Stomach (tissue), 9 donors: ENCODE results near the gene SEPTIN10. TPM values are rescaled to one million over a fixed set of nuclear protein-coding genes. Genes with fewer than 3 reads are reported as not detected.

Experiments used
- DNase-seq, 2 donors: peaks; one replicate each; pipeline versions ENCODE4 v3.0.0 to v3.0.0-alpha.2; 2013 to 2019
- H3K27ac ChIP-seq, 5 donors: fragments of 200-600 bp in 4 of 5; sonication (generic) in 4 of 5; one replicate each; pipeline ENCODE4 v1.5.1; 2013 to 2019; ENCODE audit warnings: mild to moderate bottlenecking in 1 of 5, moderate library complexity in 1 of 5
- H3K27me3 ChIP-seq, 3 donors: fragments of 200-600 bp; sonication (generic); one replicate each; pipeline ENCODE4 v1.5.1; 2017 to 2019; ENCODE audit warnings: mixed run types in 1 of 3
- H3K36me3 ChIP-seq, 4 donors: fragments of 200-600 bp; sonication (generic); 1 replicate in 3 of 4; 2 replicates in 1 of 4; pipeline ENCODE4 v1.5.1; 2016 to 2019
- H3K4me1 ChIP-seq, 4 donors: fragments of 200-600 bp; sonication (generic); one replicate each; pipeline ENCODE4 v1.5.1; 2016 to 2019
- H3K4me3 ChIP-seq, 4 donors: fragments of 200-600 bp; sonication (generic) in 3 of 4; one replicate each; pipeline ENCODE4 v1.5.1; 2016 to 2019; ENCODE audit warnings: mild to moderate bottlenecking in 1 of 4
- H3K9me3 ChIP-seq, 4 donors: fragments of 200-600 bp; sonication (generic); one replicate each; pipeline ENCODE4 v1.5.1; 2016 to 2019
- EP300 ChIP-seq: sonication (generic); formaldehyde crosslinking; IDR thresholded peaks from one replicate; pipeline ENCODE4 v1.6.1; 2017; ENCODE audit warnings: antibody characterized with exemption
- POLR2A ChIP-seq, 4 donors: fragments of 450-650 bp; IDR thresholded peaks; one replicate each; pipeline ENCODE4 v1.6.1; 2016; ENCODE audit warnings: antibody characterized with exemption in 4 of 4, control low read depth in 2 of 4, mild to moderate bottlenecking in 1 of 4, moderate library complexity in 1 of 4
- POLR2AphosphoS5 ChIP-seq, 3 donors: sonication (generic); formaldehyde crosslinking; IDR thresholded peaks; one replicate each; pipeline ENCODE4 v1.6.1; 2016; ENCODE audit warnings: antibody characterized with exemption in 3 of 3
- WGBS, 5 donors: extraction: QIAGEN DNeasy Blood & Tissue Kit in 3 of 5; methylation state at CpG; one replicate each; pipeline versions ENCODE4 v1.1.5 to v1.1.7; 2013 to 2018; 5-methylcytosine and 5-hydroxymethylcytosine counted together
- intact Hi-C: fragments of 100-400 bp; cut with DNase I; formaldehyde crosslinking; loops from one replicate; pipeline ENCODE4 v1.15.1; 2023; ENCODE audit warnings: low total_unique reads
- polyA plus RNA-seq, 3 donors: library from polyadenylated mRNA; stranded (reverse); fragments of 200-250 nt; gene quantifications; one replicate each; pipeline ENCODE4 v1.2.3, GENCODE V29; 2013
- total RNA-seq, 5 donors: library from RNA; depleted of rRNA; stranded (reverse); fragments of >200 nt; gene quantifications; one replicate each; pipeline versions ENCODE4 v1.1.0 to v1.2.3, GENCODE V29; 2014 to 2016
- TF ChIP-seq, protein P1 (sequence below), 7 experiments: fragments of 450-650 bp in 4 of 7; fragments of 200-600 bp in 3 of 7; sonication (generic) in 3 of 7; IDR thresholded peaks; one replicate each; pipeline ENCODE4 v1.5.1; 2016 to 2019; ENCODE audit warnings: antibody characterized with exemption in 7 of 7, control low read depth in 2 of 7, mild to moderate bottlenecking in 1 of 7
- donor health status: healthy with polysubstance abuse.
- donor health status: Bipolar disorder and iron deficiency.
- donor health status: healthy.

Gene SEPTIN10
- total and polyA plus RNA-seq, 8 donors: 24.9 to 101 (median 45.9) TPM

DNA sequence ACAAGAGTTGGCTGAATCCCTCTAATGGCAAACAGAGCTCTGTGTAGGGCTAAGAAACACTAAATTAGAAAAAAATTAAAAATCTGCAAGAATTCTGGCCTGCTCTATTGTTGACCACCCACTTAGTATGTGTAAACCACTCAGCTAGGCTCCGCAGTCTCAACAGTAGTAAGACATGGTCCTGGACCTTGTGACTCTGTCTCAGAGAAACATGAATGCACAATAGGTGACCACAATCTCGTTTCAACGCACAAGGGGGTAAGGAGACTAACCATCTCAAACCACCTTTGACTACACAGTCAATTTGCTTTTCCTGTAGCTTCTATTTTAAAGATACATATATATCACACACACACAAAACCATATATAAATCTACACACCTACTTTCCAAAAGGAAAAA lies 16.5 kb downstream of the SEPTIN10 start:
- DNase-seq: no peak
- WGBS, 5 donors: 75 to 81% (median 79%) methylated on average over 3 of the region's 3 CpGs
- no peaks in the 10 kb centered on the region for H3K9me3 ChIP-seq
- H3K36me3 ChIP-seq: peaks cover 0 to 4% (median 2%) of the 10 kb centered on the region in 4 donors
- H3K27ac ChIP-seq: no peak overlapping the region
- H3K27me3 ChIP-seq: no peaks in the 10 kb centered on the region
- TF ChIP-seq, protein P1, sequence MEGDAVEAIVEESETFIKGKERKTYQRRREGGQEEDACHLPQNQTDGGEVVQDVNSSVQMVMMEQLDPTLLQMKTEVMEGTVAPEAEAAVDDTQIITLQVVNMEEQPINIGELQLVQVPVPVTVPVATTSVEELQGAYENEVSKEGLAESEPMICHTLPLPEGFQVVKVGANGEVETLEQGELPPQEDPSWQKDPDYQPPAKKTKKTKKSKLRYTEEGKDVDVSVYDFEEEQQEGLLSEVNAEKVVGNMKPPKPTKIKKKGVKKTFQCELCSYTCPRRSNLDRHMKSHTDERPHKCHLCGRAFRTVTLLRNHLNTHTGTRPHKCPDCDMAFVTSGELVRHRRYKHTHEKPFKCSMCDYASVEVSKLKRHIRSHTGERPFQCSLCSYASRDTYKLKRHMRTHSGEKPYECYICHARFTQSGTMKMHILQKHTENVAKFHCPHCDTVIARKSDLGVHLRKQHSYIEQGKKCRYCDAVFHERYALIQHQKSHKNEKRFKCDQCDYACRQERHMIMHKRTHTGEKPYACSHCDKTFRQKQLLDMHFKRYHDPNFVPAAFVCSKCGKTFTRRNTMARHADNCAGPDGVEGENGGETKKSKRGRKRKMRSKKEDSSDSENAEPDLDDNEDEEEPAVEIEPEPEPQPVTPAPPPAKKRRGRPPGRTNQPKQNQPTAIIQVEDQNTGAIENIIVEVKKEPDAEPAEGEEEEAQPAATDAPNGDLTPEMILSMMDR (IDR thresholded peaks at IDR 0.05): no peak
- TF ChIP-seq POLR2AphosphoS5 (IDR thresholded peaks at IDR 0.05) (no peak), POLR2A (IDR thresholded peaks at IDR 0.05) (no peak), EP300 (no peak)
- intact Hi-C loops: no loop called here
- no peak overlapping the region for H3K4me3 ChIP-seq
- peaks cover 0 to 12% (median 4%) of the 10 kb centered on the region in 4 donors for H3K4me1 ChIP-seq

DNA sequence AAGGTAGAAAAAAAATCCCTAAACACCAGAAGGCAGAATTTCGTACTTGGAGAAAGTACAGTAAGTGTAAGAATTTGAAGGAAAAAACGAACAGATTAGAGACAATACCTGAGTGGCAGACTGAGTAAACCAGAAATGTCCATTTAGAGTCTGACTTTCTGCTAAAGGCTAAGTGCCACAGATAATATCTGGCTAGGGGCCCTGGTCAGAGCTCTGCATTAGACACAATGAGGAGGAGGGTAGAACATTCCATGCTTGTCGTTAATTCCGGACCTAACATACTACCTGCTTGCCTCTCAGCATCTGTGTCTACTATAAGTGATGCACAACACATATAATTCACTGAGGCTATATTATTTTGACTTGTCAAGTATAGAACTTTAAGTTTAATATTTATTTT lies 18.1 kb downstream of the SEPTIN10 start:
- peaks cover 0 to 11% (median 8%) of the 10 kb centered on the region in 4 donors for H3K36me3 ChIP-seq
- intact Hi-C loops: no loop called here
- DNase-seq: no peak
- no peak overlapping the region for H3K27ac ChIP-seq
- no peak overlapping the region for H3K4me3 ChIP-seq
- TF ChIP-seq POLR2AphosphoS5 (IDR thresholded peaks at IDR 0.05): no peak
- TF ChIP-seq POLR2A (IDR thresholded peaks at IDR 0.05): no peak
- TF ChIP-seq, protein P1 (IDR thresholded peaks at IDR 0.05): no peak
- TF ChIP-seq EP300: no peak
- WGBS, 5 donors: 83 to 91% (median 84%) methylated on average over 4 of the region's 4 CpGs
- H3K4me1 ChIP-seq: peaks cover 0 to 6% (median 2%) of the 10 kb centered on the region in 4 donors
- no peaks in the 10 kb centered on the region for H3K9me3 ChIP-seq
- H3K27me3 ChIP-seq: no peaks in the 10 kb centered on the region

DNA sequence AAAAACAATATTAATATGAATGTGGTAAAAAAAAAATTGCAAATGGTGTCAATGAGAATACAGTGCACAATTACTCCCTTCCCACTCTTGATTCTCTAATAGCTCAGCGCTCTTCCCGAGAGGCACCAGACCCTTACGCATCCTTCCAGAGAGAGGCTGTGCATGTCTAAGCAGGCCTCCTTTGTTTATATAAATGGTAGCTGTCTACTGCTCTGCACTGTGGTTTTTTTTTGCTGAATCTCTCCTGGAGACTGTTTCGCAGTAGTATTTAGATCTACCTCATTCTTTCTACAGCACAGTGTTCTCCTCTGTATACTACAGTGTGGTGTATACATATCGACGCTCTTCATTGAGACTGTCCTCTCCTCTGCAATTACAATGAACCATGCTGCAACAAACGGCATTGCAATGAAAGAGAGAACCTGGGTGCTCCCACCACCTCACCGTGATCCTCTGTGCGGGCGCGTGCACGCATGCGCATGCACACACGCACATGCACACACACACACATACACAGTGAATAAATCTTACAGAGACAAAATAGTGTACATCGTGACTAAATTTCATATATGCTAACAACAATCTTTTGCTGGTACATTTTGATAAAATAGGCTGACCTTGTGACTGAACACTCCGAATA lies 19.4 kb downstream of the SEPTIN10 start:
- DNase-seq: peak in 1 of 2 donors; percentile 25
- peaks cover 0 to 6% (median 2%) of the 10 kb centered on the region in 4 donors for H3K4me1 ChIP-seq
- no peak for TF ChIP-seq POLR2AphosphoS5 (IDR thresholded peaks at IDR 0.05)
- TF ChIP-seq, protein P1 (IDR thresholded peaks at IDR 0.05): no peak
- no peak for TF ChIP-seq EP300
- TF ChIP-seq POLR2A (IDR thresholded peaks at IDR 0.05): no peak
- H3K27me3 ChIP-seq: no peaks in the 10 kb centered on the region
- WGBS, 5 donors: 87 to 94% (median 90%) methylated on average over 16 of the region's 16 CpGs
- peaks cover 0 to 15% (median 8%) of the 10 kb centered on the region in 4 donors for H3K36me3 ChIP-seq
- H3K4me3 ChIP-seq: no peak overlapping the region
- H3K9me3 ChIP-seq: no peaks in the 10 kb centered on the region
- no peak overlapping the region for H3K27ac ChIP-seq
- intact Hi-C loops: no loop called here

DNA sequence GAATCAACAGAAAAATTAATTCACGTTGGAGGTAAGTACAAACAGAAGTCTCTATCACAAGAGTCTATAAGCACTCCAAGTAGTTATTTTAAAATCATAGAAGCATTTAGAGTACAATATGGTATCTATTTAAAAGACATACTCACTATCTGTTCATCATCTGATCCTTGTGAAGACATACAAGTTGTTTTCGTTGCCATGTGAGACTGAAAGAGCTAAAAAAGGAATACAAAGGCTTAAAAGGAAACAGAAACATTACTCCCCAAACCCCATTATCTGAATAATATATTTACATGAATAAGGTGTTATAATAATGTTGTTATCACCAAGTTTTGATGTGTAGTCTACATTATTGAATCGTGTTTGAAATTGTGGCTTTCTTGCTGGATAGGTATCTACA lies 20.9 kb downstream of the SEPTIN10 start:
- WGBS, 5 donors: 81 to 91% (median 84%) methylated on average over 3 of the region's 3 CpGs
- Histone ChIP-seq H3K27ac (no peak overlapping the region), H3K9me3 (no peaks in the 10 kb centered on the region), H3K27me3 (no peaks in the 10 kb centered on the region), H3K4me1 (peaks cover 0 to 6% (median 2%) of the 10 kb centered on the region in 4 donors), H3K36me3 (peaks cover 0 to 15% (median 8%) of the 10 kb centered on the region in 4 donors), H3K4me3 (no peak overlapping the region)
- intact Hi-C loops: no loop called here
- DNase-seq: no peak
- TF ChIP-seq POLR2A (IDR thresholded peaks at IDR 0.05) (no peak), EP300 (no peak)
- TF ChIP-seq, protein P1 (IDR thresholded peaks at IDR 0.05): no peak
